ENCODE measurements around the gene BZW2.

The BZW2 gene

GRCh38 chr7:16645593-16646471 lies at the start of gene BZW2, which contains the start of gene ANKMY2:
BZW2 (plus strand) TSS chr7:16646181; CDS start chr7:16665444, 19,263 bp downstream.
ANKMY2 (minus strand) TSS chr7:16645754; CDS start chr7:16645573, 181 bp downstream.
- H3K4me3 ChIP-seq: peak within 1 kb of the TSS; percentile 89
- 0 out of 2 replicates have a peak, but pooled peaks cover 3% of the 10 kb centered on the region for H3K36me3 ChIP-seq (ENCODE audit: insufficient read depth, low read length)
- peak within 1 kb of the TSS; percentile 85 for H3K9ac ChIP-seq (ENCODE audit: insufficient read length)
- TF ChIP-seq EZH2 (IDR thresholded peaks at IDR 0.05) (no peak), POLR2AphosphoS5 (IDR thresholded peaks at IDR 0.05; ENCODE audit: borderline replicate concordance, low read depth, low read length) (peak; percentile 95), FOXP2 (optimal IDR thresholded peaks at IDR 0.05; ENCODE audit: control extremely low read depth, extremely low read length, insufficient read depth) (peak; percentile 34)
- H3K9me3 ChIP-seq (ENCODE audit: low read depth, low read length): no peaks in the 10 kb centered on the region
- DNase-seq (ENCODE audit: low read depth, low spot score): peak; percentile 83
- H3K27ac ChIP-seq: peak within 1 kb of the TSS; percentile 91

DNA sequence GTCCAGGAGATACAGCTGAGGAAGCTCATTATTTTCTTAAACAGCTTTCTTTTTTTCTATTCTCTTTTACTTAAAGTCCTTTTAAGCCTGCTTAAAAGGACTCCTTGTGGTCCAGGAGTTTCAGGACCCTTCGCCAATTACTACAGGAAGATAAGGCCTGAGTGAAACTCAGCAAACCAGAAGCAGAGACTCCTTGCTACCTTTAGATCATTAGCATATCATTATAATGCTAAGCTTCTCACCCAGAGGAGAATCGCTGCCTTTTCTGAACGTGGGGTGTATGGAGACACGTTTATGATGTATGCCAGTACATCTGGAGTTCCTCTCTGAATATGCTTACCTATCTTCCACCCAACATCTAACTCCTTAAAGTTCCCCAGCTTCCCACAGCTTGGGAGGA lies 48.0 kb upstream of the BZW2 start:
- H3K27ac ChIP-seq: no peak overlapping the region

GRCh38 chr7:16599860-16600259 lies 46.1 kb upstream of the BZW2 start:
- no peak for TF ChIP-seq FOXP2 (optimal IDR thresholded peaks at IDR 0.05; ENCODE audit: control extremely low read depth, extremely low read length, insufficient read depth)
- TF ChIP-seq EZH2 (IDR thresholded peaks at IDR 0.05): no peak
- TF ChIP-seq POLR2AphosphoS5 (IDR thresholded peaks at IDR 0.05; ENCODE audit: borderline replicate concordance, low read depth, low read length): no peak
- 0 out of 2 replicates have a peak, but pooled peaks cover 5% of the 10 kb centered on the region for H3K36me3 ChIP-seq (ENCODE audit: insufficient read depth, low read length)
- H3K9ac ChIP-seq (ENCODE audit: insufficient read length): no peak overlapping the region
- no peak overlapping the region for H3K27ac ChIP-seq
- H3K9me3 ChIP-seq (ENCODE audit: low read depth, low read length): no peaks in the 10 kb centered on the region
- DNase-seq (ENCODE audit: low read depth, low spot score): no peak
- no peak overlapping the region for H3K4me3 ChIP-seq

More for the DNA sequence above, 48.0 kb upstream of the BZW2 start:
- H3K9ac ChIP-seq (ENCODE audit: insufficient read length): no peak overlapping the region
- TF ChIP-seq POLR2AphosphoS5 (IDR thresholded peaks at IDR 0.05; ENCODE audit: borderline replicate concordance, low read depth, low read length) (no peak), EZH2 (IDR thresholded peaks at IDR 0.05) (no peak), FOXP2 (optimal IDR thresholded peaks at IDR 0.05; ENCODE audit: control extremely low read depth, extremely low read length, insufficient read depth) (no peak)
- DNase-seq (ENCODE audit: low read depth, low spot score): no peak
- H3K36me3 ChIP-seq (ENCODE audit: insufficient read depth, low read length): no peaks in the 10 kb centered on the region
- H3K4me3 ChIP-seq: no peak overlapping the region
- no peaks in the 10 kb centered on the region for H3K9me3 ChIP-seq (ENCODE audit: low read depth, low read length)

DNA sequence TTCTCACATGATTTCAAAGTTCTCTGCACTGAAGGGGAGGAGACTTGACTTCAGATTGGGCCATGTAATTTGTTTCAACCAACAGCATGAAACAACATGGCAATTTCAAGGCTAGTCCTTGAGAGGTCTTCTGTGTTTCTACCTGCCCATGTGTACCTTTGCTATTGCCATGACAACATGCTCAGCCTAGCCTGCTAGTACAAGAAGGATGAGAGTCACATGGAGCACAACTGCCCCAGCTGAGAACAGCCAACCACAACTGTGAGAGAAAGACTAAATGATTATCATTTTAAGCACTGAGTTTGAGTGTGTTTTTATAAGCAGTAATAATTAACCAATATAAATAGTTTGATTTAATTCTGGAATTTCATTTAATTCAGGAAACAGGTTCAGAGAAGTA lies 42.3 kb upstream of the BZW2 start:
- no peak for TF ChIP-seq FOXP2 (optimal IDR thresholded peaks at IDR 0.05; ENCODE audit: control extremely low read depth, extremely low read length, insufficient read depth)
- TF ChIP-seq EZH2 (IDR thresholded peaks at IDR 0.05): no peak
- TF ChIP-seq POLR2AphosphoS5 (IDR thresholded peaks at IDR 0.05; ENCODE audit: borderline replicate concordance, low read depth, low read length): no peak
- no peak for DNase-seq (ENCODE audit: low read depth, low spot score)
- H3K36me3 ChIP-seq (ENCODE audit: insufficient read depth, low read length): 0 out of 2 replicates have a peak, but pooled peaks cover 5% of the 10 kb centered on the region
- H3K9me3 ChIP-seq (ENCODE audit: low read depth, low read length): no peaks in the 10 kb centered on the region
- no peak overlapping the region for H3K27ac ChIP-seq
- no peak overlapping the region for H3K4me3 ChIP-seq
- H3K9ac ChIP-seq (ENCODE audit: insufficient read length): no peak overlapping the region

- no peak for TF ChIP-seq POLR2AphosphoS5 (IDR thresholded peaks at IDR 0.05; ENCODE audit: borderline replicate concordance, low read depth, low read length)
- TF ChIP-seq FOXP2 (optimal IDR thresholded peaks at IDR 0.05; ENCODE audit: control extremely low read depth, extremely low read length, insufficient read depth): no peak
- TF ChIP-seq EZH2 (IDR thresholded peaks at IDR 0.05): no peak
- H3K36me3 ChIP-seq (ENCODE audit: insufficient read depth, low read length): 0 out of 2 replicates have a peak, but pooled peaks cover 5% of the 10 kb centered on the region
- H3K9ac ChIP-seq (ENCODE audit: insufficient read length): no peak overlapping the region
- no peak overlapping the region for H3K27ac ChIP-seq
- no peak overlapping the region for H3K4me3 ChIP-seq
- no peaks in the 10 kb centered on the region for H3K9me3 ChIP-seq (ENCODE audit: low read depth, low read length)
- no peak for DNase-seq (ENCODE audit: low read depth, low spot score)
These were observed 41.9 kb upstream of the BZW2 start for GRCh38 chr7:16604054-16604453.

GRCh38 chr7:16606704-16607103 lies 39.3 kb upstream of the BZW2 start:
- Histone ChIP-seq H3K4me3 (no peak overlapping the region), H3K27ac (no peak overlapping the region), H3K9ac (ENCODE audit: insufficient read length) (no peak overlapping the region), H3K36me3 (ENCODE audit: insufficient read depth, low read length) (0 out of 2 replicates have a peak, but pooled peaks cover 5% of the 10 kb centered on the region), H3K9me3 (ENCODE audit: low read depth, low read length) (no peaks in the 10 kb centered on the region)
- no peak for TF ChIP-seq POLR2AphosphoS5 (IDR thresholded peaks at IDR 0.05; ENCODE audit: borderline replicate concordance, low read depth, low read length)
- TF ChIP-seq FOXP2 (optimal IDR thresholded peaks at IDR 0.05; ENCODE audit: control extremely low read depth, extremely low read length, insufficient read depth): no peak
- TF ChIP-seq EZH2 (IDR thresholded peaks at IDR 0.05): no peak
- no peak for DNase-seq (ENCODE audit: low read depth, low spot score)

GRCh38 chr7:16609842-16610450 lies 36.0 kb upstream of the BZW2 start:
- Histone ChIP-seq H3K9me3 (ENCODE audit: low read depth, low read length) (no peaks in the 10 kb centered on the region), H3K36me3 (ENCODE audit: insufficient read depth, low read length) (no peaks in the 10 kb centered on the region), H3K27ac (no peak overlapping the region), H3K4me3 (no peak overlapping the region), H3K9ac (ENCODE audit: insufficient read length) (no peak overlapping the region)
- DNase-seq (ENCODE audit: low read depth, low spot score): no peak
- no peak for TF ChIP-seq EZH2 (IDR thresholded peaks at IDR 0.05)
- no peak for TF ChIP-seq FOXP2 (optimal IDR thresholded peaks at IDR 0.05; ENCODE audit: control extremely low read depth, extremely low read length, insufficient read depth)
- TF ChIP-seq POLR2AphosphoS5 (IDR thresholded peaks at IDR 0.05; ENCODE audit: borderline replicate concordance, low read depth, low read length): no peak

DNA sequence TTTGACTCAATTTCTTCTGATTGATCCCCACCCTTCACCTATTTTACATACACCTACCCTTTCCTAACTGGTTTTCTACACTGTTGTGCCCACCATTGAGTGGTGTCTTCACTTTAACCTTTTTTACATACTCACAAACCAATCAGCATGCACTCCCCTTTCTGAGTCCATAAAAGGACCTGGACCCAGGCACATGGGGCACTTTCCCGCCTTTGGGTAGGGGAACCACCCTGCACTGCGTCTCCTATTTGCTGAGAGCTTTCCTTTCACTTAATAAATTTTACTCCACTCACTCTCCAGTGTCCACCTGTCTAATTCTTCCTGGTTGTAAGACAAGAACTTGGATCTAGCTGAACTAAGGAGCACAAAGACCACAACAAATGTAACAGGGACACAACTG lies 34.3 kb upstream of the BZW2 start:
- no peaks in the 10 kb centered on the region for H3K9me3 ChIP-seq (ENCODE audit: low read depth, low read length)
- DNase-seq (ENCODE audit: low read depth, low spot score): no peak
- no peak overlapping the region for H3K27ac ChIP-seq
- H3K4me3 ChIP-seq: no peak overlapping the region
- no peak for TF ChIP-seq EZH2 (IDR thresholded peaks at IDR 0.05)
- no peaks in the 10 kb centered on the region for H3K36me3 ChIP-seq (ENCODE audit: insufficient read depth, low read length)
- H3K9ac ChIP-seq (ENCODE audit: insufficient read length): no peak overlapping the region

All from SK-N-MC (cell line).